NT2/D1 (cell line): Measurements from ENCODE around the gene TRPM2.

Experiments
- SUZ12 ChIP-seq: IDR thresholded peaks from 2 replicates; pipeline ENCODE4 v1.6.1; 2011; ENCODE audit not compliant: insufficient read length, insufficient read depth; ENCODE audit errors: extremely low read depth
- ZNF274 ChIP-seq: IDR thresholded peaks from 2 replicates; pipeline ENCODE4 v1.6.1; 2011; ENCODE audit warnings: mild to moderate bottlenecking, low read depth, low read length

DNA sequence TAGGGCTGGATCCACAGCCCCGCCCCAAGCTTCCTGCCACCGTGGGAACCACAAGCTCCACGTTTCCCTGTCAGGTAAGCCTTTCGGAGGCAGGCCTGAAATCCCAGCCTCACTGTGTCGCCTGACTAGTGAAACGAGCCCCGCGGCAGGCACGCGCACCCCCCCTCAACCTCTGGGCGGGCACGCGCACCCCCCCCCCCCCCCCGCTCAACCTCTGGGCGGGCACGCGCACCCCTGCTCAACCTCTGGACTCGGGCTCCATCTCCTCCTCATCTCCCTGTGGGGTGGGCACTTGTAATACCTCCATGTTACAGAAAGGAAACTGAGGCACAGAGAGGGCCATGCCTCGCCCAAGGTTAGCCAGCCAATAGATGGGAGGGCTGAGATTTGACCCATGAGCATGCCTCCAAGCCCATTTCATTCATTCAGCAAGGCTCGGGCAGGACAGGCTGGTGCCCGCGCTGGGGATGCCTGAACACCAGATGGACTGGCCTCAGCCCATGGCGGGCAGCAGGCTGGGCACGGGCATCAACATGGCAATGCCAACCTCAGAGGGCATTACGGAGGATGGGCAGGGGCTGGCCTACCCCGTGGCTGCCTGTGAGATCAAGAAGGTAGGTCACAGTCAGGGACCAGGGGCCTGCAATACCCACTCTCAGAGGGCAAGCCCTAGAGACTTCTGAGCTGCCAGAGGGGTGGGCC is 18.9 kb upstream of the TRPM2 start:
- TF ChIP-seq SUZ12 (no peak), ZNF274 (no peak)
